ENCODE data around the gene ADAM15. TPM values are rescaled to one million over a fixed set of nuclear protein-coding genes. Genes with fewer than 3 reads are reported as not detected.

ADAM15 gene
- total and polyA plus RNA-seq, 2 donors (not counting 1 experiment from before 2014, with no cell fraction given) = 14.6 to 28.4 TPM

DNA sequence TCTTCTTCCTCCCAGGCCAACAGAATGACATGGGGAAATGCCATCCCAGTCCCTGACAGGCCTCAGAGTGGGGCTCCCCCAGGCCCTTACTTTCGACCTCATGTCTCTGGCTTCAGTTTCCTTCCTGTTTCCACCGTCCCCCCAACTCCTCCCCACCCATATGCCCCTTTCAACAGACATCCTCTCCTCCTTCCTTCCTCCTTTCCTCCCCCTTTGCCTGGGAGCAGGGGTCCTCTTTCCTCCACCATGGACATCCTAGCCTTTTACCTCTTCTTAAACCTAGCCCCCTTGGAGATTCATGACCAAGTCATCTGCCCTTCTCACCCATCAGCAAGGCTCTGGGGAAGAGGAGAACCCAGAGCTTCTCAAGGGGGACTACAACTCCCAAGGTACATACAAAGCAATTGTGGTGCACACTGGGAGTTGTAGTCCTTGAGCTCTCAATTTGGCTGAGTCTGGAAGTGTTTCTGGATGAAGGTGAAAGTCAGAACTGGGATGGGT lies 44.5 kb upstream of the ADAM15 start:
- Histone ChIP-seq H3K4me2 (replicated peaks; ENCODE audit: low read depth, low read length, poor library complexity, severe bottlenecking) (peak overlapping the region; percentile 96), H3K4me1 (ENCODE audit: control insufficient read depth in 2 of 2, insufficient read depth in 2 of 2, low read length in 2 of 2) (peaks cover 78 to 80% of the 10 kb centered on the region in 2 donors), H3K9ac (ENCODE audit: low read length) (peak overlapping the region; percentile 29), H3K9me3 (ENCODE audit: control extremely low read depth in 1 of 3, control insufficient read depth in 2 of 3, insufficient read depth in 1 of 3, low read length in 2 of 3) (no peaks in the 10 kb centered on the region), H4K20me1 (ENCODE audit: control insufficient read depth, insufficient read depth, low read length, poor library complexity, severe bottlenecking) (peaks cover 29% of the 10 kb centered on the region), H3K4me3 (ENCODE audit: control extremely low read depth in 1 of 5, extremely low read depth in 1 of 5, insufficient read depth in 1 of 5, low read depth in 2 of 5, low read length in 4 of 5) (peak overlapping the region in 1 of 5 experiments; percentile 23), H3K27me3 (replicated peaks in 1 of 4; ENCODE audit: control extremely low read depth in 1 of 4, control insufficient read depth in 3 of 4, insufficient read depth in 4 of 4, low read length in 3 of 4) (no peaks in the 10 kb centered on the region), H2AFZ (ENCODE audit: insufficient read depth, low read depth, low read length, poor library complexity, severe bottlenecking) (no peak overlapping the region), H3K27ac (ENCODE audit: low read length in 2 of 2) (peak overlapping the region; percentile 80 to 81), H3K79me2 (ENCODE audit: control insufficient read depth, insufficient read depth, low read length) (peaks cover 73% of the 10 kb centered on the region), H3K36me3 (replicated peaks in 1 of 2; ENCODE audit: control extremely low read depth in 1 of 2, control insufficient read depth in 1 of 2, extremely low read depth in 1 of 2, insufficient read depth in 2 of 2, low read length in 1 of 2) (peaks cover 0 to 10% of the 10 kb centered on the region in 2 experiments)
- Mint-ChIP-seq H3K27ac (peak overlapping the region; percentile 86), H3K9me3 (ENCODE audit: insufficient read depth) (no peaks in the 10 kb centered on the region), H3K4me1 (peaks cover 65% of the 10 kb centered on the region), H3K4me3 (peak overlapping the region; percentile 67), H3K27me3 (no peaks in the 10 kb centered on the region)
- TF ChIP-seq, protein P1, sequence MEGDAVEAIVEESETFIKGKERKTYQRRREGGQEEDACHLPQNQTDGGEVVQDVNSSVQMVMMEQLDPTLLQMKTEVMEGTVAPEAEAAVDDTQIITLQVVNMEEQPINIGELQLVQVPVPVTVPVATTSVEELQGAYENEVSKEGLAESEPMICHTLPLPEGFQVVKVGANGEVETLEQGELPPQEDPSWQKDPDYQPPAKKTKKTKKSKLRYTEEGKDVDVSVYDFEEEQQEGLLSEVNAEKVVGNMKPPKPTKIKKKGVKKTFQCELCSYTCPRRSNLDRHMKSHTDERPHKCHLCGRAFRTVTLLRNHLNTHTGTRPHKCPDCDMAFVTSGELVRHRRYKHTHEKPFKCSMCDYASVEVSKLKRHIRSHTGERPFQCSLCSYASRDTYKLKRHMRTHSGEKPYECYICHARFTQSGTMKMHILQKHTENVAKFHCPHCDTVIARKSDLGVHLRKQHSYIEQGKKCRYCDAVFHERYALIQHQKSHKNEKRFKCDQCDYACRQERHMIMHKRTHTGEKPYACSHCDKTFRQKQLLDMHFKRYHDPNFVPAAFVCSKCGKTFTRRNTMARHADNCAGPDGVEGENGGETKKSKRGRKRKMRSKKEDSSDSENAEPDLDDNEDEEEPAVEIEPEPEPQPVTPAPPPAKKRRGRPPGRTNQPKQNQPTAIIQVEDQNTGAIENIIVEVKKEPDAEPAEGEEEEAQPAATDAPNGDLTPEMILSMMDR (IDR thresholded peaks at IDR 0.05) = no peak
- no peak for TF ChIP-seq EZH2 (IDR thresholded peaks at IDR 0.05; ENCODE audit: borderline replicate concordance, insufficient read depth, low read depth, low read length, poor library complexity, severe bottlenecking)
- POLR2A ChIA-PET = interaction anchor here (0.6 to 2.4 kb wide), 3 partner anchors 10 to 164 kb away, joined by 3 to 17 read pairs (median 5); no protein-coding TSS in a partner anchor
- intact Hi-C loops (cut with micrococcal nuclease) = loop anchor here (1.0 kb wide), 1 partner anchor 11 kb away; no protein-coding TSS in a partner anchor
- 0% methylated on average over 2 of the region's 2 CpGs for whole genome bisulfite sequencing (ENCODE audit: insufficient coverage)
- ATAC-seq (ENCODE audit: low read depth) (peak; percentile 14), DNase-seq (peak; percentile 79)
- CTCF ChIA-PET = interaction anchor here (1.4 to 18.4 kb wide), 4 partner anchors 7 to 78 kb away, joined by 3 to 295 read pairs (median 149); partner anchors contain the start of genes FLAD1, LENEP and ZBTB7B

DNA sequence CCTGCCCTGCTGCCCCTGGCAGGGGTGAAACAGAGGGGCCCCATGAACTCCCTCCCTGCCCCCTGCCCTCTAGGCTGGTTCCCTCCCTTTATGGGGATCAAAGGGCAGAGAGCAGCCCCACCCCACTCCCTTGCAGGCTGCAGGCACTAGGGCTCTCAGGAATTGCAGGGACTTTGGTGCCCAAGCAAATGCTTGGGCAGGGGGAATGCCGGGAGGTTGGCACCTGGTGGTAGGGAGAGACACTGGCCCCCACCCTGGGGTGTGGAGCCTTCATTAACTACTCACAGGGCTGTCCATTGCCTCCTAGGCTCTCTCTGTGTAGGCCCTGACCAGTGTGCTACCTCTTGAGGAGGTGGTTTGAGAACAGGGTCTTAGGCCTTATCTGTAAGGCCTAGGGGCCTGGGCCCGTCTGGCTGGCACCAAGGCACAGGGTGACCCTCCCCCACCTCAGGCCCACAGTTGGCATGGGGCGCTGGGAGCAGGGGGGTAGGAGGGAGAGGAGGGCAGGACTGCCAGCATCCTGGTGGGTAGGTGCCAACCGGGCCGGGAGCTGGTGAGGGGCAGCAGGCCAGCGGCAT lies 43.8 kb upstream of the ADAM15 start:
- peaks cover 70% of the 10 kb centered on the region for H3K4me1 Mint-ChIP-seq
- TF ChIP-seq EZH2 (IDR thresholded peaks at IDR 0.05; ENCODE audit: borderline replicate concordance, insufficient read depth, low read depth, low read length, poor library complexity, severe bottlenecking) = no peak
- TF ChIP-seq, protein P1 (IDR thresholded peaks at IDR 0.05) = no peak
- Histone ChIP-seq H3K4me3 (ENCODE audit: control extremely low read depth in 1 of 5, extremely low read depth in 1 of 5, insufficient read depth in 1 of 5, low read depth in 2 of 5, low read length in 4 of 5) (peak overlapping the region in 1 of 5 experiments; percentile 23), H3K4me2 (replicated peaks; ENCODE audit: low read depth, low read length, poor library complexity, severe bottlenecking) (peak overlapping the region; percentile 96), H3K79me2 (ENCODE audit: control insufficient read depth, insufficient read depth, low read length) (peaks cover 66% of the 10 kb centered on the region), H3K27me3 (replicated peaks in 1 of 4; ENCODE audit: control extremely low read depth in 1 of 4, control insufficient read depth in 3 of 4, insufficient read depth in 4 of 4, low read length in 3 of 4) (no peaks in the 10 kb centered on the region), H4K20me1 (ENCODE audit: control insufficient read depth, insufficient read depth, low read length, poor library complexity, severe bottlenecking) (peaks cover 29% of the 10 kb centered on the region), H3K4me1 (ENCODE audit: control insufficient read depth in 2 of 2, insufficient read depth in 2 of 2, low read length in 2 of 2) (peaks cover 85 to 87% of the 10 kb centered on the region in 2 donors), H3K9me3 (ENCODE audit: control extremely low read depth in 1 of 3, control insufficient read depth in 2 of 3, insufficient read depth in 1 of 3, low read length in 2 of 3) (no peaks in the 10 kb centered on the region), H2AFZ (ENCODE audit: insufficient read depth, low read depth, low read length, poor library complexity, severe bottlenecking) (no peak overlapping the region), H3K27ac (ENCODE audit: low read length in 2 of 2) (peak overlapping the region; percentile 60 to 80), H3K9ac (ENCODE audit: low read length) (no peak overlapping the region), H3K36me3 (replicated peaks in 1 of 2; ENCODE audit: control extremely low read depth in 1 of 2, control insufficient read depth in 1 of 2, extremely low read depth in 1 of 2, insufficient read depth in 2 of 2, low read length in 1 of 2) (peaks cover 0 to 10% of the 10 kb centered on the region in 2 experiments)
- WGBS (ENCODE audit: insufficient coverage) = 85% methylated on average over 4 of the region's 6 CpGs
- no peaks in the 10 kb centered on the region for H3K27me3 Mint-ChIP-seq
- intact Hi-C loops (cut with micrococcal nuclease) = no loop called here
- CTCF ChIA-PET = interaction anchor here (1.4 to 18.4 kb wide), 4 partner anchors 7 to 78 kb away, joined by 3 to 295 read pairs (median 150); partner anchors contain the start of genes LENEP and ZBTB7B
- H3K9me3 Mint-ChIP-seq (ENCODE audit: insufficient read depth) = no peaks in the 10 kb centered on the region
- no peak for DNase-seq
- ATAC-seq (ENCODE audit: low read depth) = no peak
- POLR2A ChIA-PET = interaction anchor here (0.7 to 2.4 kb wide), 2 partner anchors 9 to 79 kb away, joined by 3 to 17 read pairs; no protein-coding TSS in a partner anchor
- no peak overlapping the region for H3K4me3 Mint-ChIP-seq
- peak overlapping the region; percentile 86 for H3K27ac Mint-ChIP-seq
